Measurements from ENCODE around the gene STIMATE.

The STIMATE gene

DNA sequence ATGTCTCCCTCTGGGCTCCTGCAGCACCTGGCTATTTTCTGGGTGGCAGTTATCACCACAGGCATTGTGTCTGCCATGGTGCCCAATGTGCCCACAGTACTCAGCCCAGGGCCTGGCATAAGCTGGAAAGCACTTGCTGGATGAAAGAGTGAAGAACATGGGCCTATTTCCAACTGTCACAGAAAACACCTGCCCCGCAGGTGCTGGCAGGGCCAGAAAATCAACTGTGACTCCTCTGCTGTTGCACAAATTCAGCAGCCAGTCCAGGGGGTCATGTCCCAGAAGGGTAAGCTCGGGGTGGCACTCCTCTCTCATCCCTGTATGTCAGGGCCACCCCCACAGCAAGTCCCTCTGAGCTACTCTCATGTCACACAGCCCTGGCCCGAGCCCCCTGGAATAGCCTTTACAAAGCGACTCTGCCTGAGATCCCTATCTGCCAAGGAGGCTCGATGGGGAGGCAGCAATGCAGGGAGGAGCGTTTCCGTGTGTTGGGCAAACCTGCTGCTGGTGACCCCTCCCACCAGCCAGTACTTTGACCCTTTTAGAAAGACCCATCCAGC is 85.8 kb downstream of the STIMATE start:
- no peak for DNase-seq

DNA sequence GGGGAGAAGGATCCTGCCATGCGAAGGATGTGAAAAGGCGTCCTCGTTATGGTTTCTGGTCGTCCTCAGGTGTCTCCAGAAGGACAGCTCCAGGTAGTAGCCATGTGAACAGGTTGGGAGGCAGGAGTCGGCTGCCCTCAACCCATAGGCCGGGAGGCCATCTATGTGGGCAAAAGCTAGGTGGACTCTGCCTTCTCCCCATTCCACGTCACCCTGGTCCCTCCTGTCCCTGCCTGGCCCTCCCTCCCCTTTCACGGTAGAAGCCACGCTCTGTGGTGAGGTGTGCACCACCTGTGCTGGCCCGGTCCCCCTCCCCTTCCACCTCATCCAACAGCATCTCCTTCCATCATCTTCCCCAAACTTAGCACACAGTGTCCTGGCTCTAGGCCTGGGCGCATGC is 86.4 kb downstream of the STIMATE start:
- DNase-seq: no peak

DNA sequence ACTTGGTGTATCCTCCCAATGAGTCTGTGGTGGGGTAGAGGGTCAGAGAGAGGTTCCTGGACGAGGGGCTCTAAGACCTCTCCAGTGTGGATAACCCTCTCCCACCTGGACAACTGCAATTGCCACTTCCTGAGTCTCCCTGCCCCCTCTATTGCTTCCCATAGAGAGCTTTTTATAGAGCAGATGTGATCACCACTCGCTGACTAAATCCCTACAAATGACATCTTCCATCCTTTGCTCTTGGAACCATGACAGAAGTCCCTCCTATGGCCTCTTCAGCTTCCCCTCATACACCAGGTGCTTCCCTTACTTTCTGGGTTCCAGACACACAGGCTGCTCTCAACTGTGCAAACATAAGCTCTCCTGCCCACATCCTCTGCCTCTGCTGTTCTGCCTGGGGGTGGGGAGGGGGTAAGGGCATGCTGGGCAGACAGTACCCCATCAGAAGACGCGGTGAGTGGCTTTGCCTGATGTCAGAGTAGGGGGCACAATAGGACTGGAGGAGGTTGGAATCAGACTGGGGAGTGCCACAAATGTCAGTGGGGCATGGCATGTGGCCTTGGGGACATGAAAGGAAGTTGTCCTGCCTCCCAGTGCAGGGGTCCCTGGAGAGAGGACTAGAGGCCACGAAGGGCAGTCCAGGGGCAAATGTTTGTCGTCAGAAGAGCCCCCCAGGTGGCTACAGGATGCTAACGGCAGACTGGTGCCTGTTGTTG is 87.5 kb downstream of the STIMATE start:
- peak; percentile 38 for DNase-seq

DNA sequence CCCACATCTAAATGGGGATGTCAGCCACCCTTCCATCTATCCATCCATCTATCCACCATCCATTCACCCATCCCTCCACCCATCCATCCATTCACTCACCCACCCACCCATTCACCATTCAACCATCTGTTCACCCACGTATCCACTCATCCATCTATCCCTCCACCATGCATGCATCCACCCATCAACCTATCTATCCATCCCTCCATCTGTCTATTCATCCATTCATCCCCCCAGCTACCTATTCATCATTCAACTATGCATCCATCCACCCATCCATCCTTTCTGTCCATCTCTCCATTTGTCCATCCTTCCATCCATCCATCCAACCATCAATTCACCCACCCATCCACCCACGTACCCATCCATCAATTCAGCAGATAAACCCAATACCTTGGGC is 88.2 kb downstream of the STIMATE start:
- no peak for DNase-seq

DNA sequence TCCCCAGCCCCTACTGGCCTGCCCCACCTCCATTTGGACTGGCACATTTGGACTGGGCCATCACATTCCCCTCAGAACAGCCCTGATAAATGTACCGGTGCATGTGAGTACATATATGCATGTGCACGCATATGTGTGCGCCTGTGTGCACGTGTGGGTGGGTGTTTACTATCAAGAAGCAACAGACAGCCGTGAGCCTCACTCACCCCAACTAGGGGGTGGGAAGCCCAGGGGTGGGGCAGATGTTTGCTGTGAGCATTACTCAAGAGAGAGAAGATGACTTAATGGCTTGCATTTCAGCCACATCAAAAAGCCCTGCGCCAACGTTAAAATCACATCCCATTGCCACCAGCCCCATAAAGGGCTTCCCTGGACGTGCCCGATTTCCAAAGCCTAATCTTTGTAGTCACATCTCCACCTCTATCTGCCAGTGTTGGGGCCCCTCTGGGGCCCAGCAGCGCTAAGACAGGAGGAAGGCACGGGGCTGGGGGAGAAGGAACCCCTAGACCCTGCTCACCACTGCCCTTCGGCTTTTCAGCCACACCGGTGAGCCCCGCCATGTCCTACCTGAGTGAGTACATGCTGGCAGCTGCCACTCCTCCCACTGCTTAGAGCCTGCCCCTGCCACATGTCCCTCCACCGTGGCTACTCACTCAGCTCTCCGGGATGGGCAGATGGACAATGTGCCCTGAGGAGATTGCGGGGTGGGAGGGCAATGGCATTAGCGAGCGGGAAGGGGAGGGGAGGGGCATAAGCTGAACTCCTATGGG is 91.9 kb downstream of the STIMATE start:
- DNase-seq: no peak

DNA sequence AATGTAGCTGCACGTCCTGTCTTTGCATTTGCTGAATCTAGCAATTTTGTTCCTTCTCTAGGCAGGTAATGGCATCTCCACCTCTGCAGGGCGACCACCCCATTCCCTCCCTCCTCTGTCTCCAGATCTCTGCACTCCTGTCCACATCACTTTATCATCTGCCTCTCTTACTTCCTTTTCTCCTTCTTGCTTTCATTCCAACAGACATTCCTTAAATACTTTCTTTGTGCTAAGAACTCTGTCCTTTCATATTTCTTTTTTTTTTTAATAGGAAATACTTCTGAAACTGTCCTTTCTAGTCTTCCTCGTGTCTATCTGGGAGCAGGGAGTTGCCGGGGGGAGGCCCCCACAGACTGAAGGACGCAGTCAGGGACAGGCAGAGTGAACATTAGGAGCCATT is 95.5 kb downstream of the STIMATE start:
- DNase-seq: no peak

DNA sequence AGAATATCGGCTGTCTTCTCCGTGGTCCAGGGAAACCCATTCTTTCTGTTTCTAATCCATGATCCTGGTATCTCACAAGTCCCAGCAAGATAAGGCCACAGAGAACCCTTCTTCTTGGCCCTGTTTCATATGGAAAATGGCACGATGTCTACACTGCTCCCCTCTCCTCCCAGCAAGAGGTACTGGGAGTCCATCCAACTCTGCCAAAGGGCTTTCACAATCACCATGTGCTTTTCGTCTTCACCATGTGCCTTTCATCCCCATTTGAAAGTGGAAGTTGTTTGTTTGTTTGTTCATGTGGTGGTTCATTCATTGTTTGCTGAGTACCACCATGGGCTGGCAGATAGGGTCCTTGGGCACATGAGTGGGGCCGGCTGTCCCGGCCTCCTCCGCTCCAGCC is 97.3 kb downstream of the STIMATE start:
- DNase-seq: no peak

DNA sequence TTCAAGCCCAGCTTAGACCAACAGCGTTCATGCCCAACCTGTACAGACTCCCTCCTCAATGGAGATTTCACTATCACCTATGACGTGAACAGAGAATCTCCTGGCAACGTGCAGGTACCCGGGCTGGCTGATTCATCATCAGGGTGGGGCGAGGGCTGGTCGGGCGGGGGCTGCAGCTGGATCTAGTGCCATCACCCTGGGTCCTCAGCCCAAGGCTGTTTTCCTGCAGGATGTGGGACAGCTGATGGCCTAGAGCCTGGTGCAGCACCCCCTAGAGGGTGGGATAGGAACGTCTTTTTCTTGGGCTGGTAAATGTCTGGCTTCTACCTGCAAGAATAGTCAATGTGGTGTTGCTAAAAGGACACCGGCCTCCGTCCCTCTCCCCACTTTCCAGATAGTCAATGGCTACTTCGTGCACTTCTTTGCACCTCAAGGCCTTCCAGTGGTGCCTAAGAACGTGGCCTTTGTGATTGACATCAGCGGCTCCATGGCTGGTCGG is 98.3 kb downstream of the STIMATE start:
- no peak for DNase-seq

DNA sequence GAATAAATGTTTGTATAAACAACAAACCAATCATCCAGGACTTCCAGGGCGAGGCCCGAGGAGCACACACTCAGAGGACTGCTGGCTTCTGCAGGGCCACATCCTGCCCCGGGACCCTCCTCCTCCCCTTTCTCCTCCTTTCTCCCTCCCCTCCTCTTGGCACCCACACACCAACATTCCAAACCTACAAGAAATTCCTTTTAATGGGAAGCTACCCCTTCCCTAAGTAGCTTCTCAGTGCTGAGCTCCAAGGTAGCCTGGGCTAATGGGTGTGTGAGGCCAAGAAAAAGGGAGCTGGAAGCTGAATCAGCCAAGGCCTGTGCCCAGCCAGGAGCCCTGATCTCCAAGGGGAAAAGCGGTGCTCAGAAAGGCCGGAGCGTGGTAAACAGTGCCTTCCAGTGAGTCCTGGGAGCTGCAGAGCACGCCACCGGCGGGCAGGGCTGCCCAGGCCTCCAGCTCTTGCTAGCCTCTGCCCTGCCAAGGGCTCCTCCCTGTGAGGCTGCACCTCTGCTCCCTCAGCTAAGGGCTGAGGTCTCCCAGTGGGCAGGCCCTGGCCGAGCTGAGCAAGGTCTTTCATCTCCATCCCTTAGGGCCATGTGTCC is 98.9 kb downstream of the STIMATE start:
- no peak for DNase-seq

DNA sequence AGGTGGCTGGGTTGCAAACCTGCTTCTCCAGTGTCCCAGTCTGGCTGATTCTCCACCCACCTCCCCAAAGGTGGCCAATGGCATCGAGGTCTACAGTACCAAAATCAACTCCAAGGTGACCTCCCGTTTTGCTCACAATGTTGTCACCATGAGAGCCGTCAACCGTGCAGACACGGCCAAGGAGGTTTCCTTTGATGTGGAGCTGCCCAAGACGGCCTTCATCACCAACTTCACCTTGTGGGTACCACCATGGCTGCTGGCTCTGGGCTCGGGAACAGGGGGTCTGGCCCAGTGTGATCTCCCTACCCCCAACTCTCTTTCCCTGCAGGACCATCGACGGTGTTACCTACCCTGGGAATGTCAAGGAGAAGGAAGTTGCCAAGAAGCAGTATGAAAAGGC is 100.9 kb downstream of the STIMATE start:
- no peak for DNase-seq

DNA sequence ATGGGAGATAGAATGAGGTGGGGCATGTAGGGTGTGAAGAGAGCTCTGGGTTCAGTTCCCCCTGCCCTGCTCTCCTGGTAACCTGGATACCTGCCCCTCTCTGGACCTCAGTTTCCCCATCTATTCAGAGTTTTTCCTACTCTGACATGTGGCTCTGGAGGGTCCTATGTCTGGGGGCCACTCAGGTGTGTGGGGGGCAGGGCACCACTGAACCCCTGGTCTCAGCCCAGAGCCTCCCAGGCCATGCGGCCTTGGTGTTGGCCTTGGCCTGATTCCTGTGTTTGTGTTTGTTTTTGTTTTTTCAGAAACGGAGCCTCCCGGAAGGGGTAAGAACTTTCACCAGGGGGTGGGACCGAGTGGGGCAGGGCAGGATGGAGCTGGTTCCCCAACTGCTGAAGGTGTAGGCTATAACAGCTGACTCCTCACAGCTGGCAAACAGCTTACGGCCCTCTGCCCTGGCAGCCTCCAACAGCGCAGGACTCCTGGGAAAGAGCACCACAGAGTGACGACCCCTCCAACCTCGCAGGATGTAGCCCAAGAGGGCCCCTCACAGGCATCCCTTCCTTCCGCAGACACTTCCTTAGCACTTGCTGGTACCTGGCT is 101.9 kb downstream of the STIMATE start:
- DNase-seq: no peak

DNA sequence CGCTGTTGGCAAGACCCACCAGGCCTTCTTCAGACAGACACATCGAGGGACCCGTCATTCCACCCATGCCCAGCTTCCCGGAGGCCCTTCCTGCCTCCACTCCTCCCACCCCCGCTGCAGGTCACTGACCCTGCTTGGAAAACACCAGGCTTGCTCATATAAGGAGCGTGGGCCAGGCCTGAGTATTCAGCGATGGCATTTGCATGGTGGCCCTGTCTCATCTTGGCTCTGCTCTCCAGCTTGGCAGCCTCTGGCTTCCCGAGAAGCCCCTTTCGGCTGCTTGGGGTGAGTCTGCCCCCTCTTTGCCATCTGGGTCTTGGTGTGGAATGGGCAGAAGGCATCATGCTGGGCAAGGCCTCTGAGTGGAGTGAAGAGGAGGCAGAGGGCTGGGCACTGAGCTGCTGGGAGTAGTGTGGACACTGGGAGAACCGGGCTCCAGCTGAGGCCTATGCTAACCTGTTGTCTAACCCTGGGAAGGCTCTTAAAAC is 102.7 kb downstream of the STIMATE start, which contains the start of gene ITIH3:
TSS of gene ITIH3 (plus strand) at position 185 of the 488 bp plus-strand sequence. CDS start at position 193, 8 bp downstream.
- DNase-seq: no peak

DNA sequence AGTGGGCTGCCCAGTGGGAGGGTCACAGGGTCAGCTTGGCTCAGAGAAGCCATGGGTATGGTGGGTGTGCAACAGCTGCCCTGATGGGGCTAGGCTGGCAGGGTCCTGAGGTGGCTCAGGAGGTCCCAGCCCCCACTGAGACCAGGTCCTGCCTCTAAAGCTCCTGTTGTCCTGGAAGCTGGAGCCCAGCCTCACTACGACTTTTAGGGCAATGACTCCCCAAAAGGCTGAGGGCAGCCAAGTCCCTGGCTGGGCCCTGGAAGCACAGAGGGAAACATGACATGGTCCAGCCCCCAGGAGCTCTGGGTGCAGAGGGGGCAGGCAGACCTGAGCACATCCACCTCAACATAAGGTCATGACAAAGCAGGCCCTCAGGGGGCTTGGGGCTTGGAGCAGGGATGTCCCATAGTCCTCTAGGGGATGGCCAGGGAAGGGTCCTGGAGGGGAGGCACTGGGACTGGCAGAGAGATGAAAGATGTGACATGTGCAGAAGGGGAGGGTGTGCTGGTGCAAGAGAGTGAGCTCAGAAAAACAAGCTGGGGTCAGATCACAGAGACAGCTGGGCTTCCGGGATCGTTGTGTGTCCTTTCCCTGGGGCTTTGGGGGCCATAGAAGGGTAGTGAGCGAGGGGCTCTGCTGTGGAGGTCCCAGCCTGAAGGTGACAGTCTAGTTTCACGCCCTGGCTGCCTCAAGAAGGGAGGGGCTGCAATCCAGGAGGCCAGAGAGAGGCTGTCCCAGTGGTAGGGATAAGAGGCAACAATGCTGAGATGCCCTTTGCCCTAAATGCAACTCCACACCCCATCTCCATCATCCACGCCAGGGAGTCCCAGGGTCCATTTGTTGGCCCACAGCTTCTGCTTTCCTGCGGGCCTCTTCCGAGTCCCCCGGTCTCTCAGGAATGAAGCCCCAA is 103.4 kb downstream of the STIMATE start:
- no peak for DNase-seq

DNA sequence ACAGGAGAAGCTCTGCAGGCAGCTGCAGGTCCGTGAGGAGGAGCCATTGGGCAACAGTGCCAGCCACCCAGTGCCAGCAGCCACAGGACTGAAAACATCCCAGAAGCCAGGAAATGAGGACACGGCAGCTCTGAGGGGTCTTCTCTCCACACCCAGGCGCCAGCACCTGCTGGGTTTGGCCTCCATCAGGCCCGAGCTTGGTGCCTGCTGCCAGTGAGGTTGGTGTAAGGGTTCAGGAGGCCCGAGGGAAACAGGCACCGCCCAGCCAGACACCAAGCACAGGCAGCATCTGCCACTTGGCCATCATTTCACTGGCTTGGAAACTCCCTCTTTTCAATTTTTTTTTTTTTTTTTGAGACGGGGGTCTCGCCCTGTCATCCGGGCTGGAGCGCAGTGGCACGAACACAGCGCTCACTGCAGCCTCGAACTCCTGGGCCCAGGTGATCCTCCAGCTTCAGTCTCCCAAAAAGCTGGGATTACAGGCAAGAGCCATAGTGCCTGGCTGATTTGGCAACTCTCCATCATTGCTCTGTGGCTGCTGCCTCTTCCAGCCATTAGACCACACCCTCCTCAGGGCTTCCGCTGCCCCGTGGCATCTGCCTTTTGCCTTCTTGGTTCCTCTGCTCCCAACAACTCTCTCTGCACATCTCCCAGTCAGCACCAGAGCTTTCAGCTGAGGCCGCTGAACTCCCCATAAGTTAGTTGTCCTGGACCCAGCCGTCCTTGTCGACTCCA is 104.2 kb downstream of the STIMATE start:
- no peak for DNase-seq

DNA sequence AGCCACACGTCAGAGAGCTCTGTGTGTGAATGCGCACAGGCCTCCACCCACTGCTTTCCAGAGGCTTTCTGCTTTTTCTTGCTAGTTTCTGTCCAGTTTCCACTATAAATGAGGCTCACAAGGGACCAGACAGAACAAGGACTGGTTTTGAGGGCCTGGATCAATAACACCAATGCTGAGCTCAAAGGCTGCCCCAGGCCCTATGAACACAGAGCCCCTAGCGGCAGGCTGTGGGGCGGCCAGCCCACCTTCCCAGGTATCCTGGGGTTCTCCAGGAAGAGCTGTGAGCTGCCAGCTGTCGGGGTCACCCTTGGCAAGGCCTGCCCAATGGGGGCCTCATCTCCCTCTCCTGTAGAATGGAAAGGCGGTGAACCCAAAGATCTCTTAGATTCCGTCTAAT is 104.9 kb downstream of the STIMATE start:
- no peak for DNase-seq

DNA sequence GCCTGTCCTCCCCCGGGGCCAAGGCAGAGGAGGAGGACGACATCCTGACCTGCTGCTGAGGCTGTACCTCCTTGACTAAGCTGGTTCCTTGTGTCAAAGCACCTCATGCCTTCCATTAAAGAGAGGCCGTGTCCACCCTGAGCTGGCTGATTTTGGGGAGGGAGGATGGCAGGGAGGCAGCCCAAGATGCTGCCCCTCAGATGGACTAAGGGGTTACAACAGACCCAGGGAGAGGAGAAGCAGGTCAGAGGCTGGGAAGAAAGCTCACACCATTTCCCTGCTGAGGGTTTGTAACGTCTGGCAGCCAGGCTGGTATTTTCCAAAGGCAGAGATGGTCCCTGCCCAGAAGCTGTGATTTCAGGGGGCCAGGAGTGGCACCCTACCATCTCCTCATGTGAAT is 105.4 kb downstream of the STIMATE start:
- no peak for DNase-seq

DNA sequence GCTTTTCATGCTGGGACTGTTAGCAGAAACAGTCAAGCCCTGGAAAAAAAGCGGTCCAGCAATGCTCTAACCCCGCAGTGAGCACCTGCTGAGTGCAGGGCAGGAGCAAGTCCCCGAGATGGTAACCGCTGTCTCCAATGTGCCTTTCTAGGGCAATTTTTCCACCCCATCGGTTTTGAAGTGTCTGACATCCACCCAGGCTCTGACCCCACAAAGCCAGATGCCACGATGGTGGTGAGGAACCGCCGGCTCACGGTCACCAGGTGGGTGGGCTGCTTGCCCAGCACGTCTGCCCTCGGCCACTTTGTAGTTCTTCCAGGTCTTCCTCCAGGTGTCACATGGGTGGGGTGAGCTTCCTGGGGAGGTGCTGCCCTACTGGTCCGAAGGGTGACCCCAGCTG is 106.0 kb downstream of the STIMATE start:
- DNase-seq: no peak

DNA sequence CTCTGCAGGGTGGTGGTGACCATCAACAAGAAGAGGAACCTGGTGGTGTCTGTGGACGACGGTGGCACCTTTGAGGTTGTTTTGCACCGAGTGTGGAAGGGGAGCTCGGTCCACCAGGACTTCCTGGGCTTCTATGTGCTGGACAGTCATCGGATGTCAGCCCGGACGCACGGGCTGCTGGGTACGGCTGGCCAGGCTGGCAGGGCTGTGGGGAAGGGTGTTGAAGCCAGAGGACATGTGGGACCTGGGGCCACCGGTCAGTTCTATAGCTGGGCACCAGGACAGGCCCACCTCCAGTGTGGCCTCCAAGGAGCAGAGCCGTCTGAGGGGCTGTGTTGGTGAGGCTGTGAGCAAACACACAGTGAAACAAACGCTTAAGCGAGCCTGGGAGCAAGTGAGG is 106.6 kb downstream of the STIMATE start:
- DNase-seq: no peak

DNA sequence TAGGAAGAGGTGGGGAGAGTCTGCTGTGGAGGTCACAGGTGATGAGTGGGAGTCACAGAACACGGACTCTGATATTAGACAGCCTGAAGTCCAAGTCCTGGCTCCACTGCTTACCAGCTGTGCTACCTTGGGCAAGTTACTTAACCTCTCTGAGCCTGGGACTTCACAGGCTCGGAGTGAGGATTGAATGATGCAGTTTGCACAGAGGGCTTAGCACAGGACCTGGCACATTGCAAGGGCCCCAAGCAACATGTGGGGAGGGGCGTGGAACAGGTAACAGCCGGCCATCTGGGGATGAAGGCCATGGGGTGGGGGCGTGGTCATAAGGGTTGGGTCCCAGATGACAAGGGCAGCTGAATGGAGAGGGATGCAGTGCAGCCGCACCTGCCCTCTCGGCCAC is 107.0 kb downstream of the STIMATE start:
- no peak for DNase-seq

DNA sequence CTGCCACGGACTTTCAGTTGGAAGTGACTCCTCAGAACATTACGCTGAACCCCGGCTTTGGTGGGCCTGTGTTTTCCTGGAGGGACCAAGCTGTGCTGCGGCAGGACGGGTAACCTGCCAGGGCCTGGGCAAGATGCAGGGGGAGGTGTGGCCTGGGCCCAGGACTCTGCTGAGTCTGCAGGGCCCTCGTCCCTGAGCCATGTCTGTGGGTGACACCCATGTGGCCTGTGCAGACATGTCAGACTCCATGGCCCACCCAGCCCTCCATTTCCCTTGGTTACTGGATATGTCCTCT is 107.7 kb downstream of the STIMATE start:
- DNase-seq: no peak
